Astrocyte (in vitro differentiated cells and primary cell): ENCODE data around the gene CDK17. TPM values are rescaled to one million over a fixed set of nuclear protein-coding genes. Genes with fewer than 3 reads are reported as not detected.
"Not testable (repeated sequence)": the region's sequence is repeated elsewhere in the genome, so short reads cannot be mapped to it uniquely, and the experiment has no call there.

ENCODE experiments used
- DNase-seq: peaks from one replicate; pipeline ENCODE4 v3.0.0-alpha.2; 2010; ENCODE audit warnings: low read depth
- FAIRE-seq: peaks from 2 replicates; lab custom pipeline; 2011; peaks lifted over from hg19 to GRCh38; lab: Jason Lieb, UNC
- H2AFZ ChIP-seq: 2 replicates; pipeline ENCODE4 v1.6.0; 2012; ENCODE audit warnings: low read depth, low read length, inconsistent platforms
- H3K27ac ChIP-seq: 2 replicates; pipeline ENCODE4 v1.5.1; 2011; ENCODE audit warnings: low read depth, low read length, inconsistent platforms
- H3K27me3 ChIP-seq: 2 replicates; pipeline ENCODE4 v1.6.0; 2011; ENCODE audit warnings: low read length, inconsistent platforms; ENCODE audit not compliant: insufficient read depth
- H3K36me3 ChIP-seq: 2 replicates; pipeline ENCODE4 v1.5.1; 2011; ENCODE audit warnings: low read length, inconsistent platforms; ENCODE audit not compliant: insufficient read depth
- H3K4me1 ChIP-seq: 2 replicates; pipeline ENCODE4 v1.5.1; 2011; ENCODE audit warnings: low read length, inconsistent platforms; ENCODE audit not compliant: insufficient read depth
- H3K4me2 ChIP-seq: 2 replicates; pipeline ENCODE4 v1.6.0; 2012; ENCODE audit warnings: low read length, inconsistent platforms
- H3K4me3 ChIP-seq: 2 replicates; pipeline ENCODE4 v1.5.1; 2011; ENCODE audit warnings: low read depth, mild to moderate bottlenecking, low read length, inconsistent platforms; ENCODE audit not compliant: insufficient read depth
- H3K79me2 ChIP-seq: 2 replicates; pipeline ENCODE4 v1.6.0; 2012; ENCODE audit warnings: mild to moderate bottlenecking, low read length, inconsistent platforms; ENCODE audit not compliant: insufficient read depth
- H3K9ac ChIP-seq: 2 replicates; pipeline ENCODE4 v1.6.0; 2012; ENCODE audit warnings: mild to moderate bottlenecking, low read length, inconsistent platforms
- H3K9me3 ChIP-seq: 2 replicates; pipeline ENCODE4 v1.5.1; 2012; ENCODE audit warnings: low read depth, mild to moderate bottlenecking, low read length, inconsistent platforms; ENCODE audit not compliant: insufficient read depth
- H4K20me1 ChIP-seq: 2 replicates; pipeline ENCODE4 v1.6.0; 2012; ENCODE audit warnings: low read length, inconsistent platforms; ENCODE audit not compliant: insufficient read depth
- H3K27ac Mint-ChIP-seq: one replicate; pipeline ENCODE4 v1.8.0; 2021; ENCODE audit warnings: mild to moderate bottlenecking, mixed read lengths; ENCODE audit not compliant: unreplicated experiment
- H3K27me3 Mint-ChIP-seq: one replicate; pipeline ENCODE4 v1.8.0; 2021; ENCODE audit warnings: low read depth, mixed read lengths; ENCODE audit not compliant: unreplicated experiment
- H3K36me3 Mint-ChIP-seq: one replicate; pipeline ENCODE4 v1.8.0; 2021; ENCODE audit warnings: low read depth, mixed read lengths; ENCODE audit not compliant: unreplicated experiment
- H3K4me1 Mint-ChIP-seq: one replicate; pipeline ENCODE4 v1.8.0; 2021; ENCODE audit warnings: low read depth, mixed read lengths; ENCODE audit not compliant: unreplicated experiment
- H3K4me3 Mint-ChIP-seq: one replicate; pipeline ENCODE4 v1.8.0; 2021; ENCODE audit warnings: mild to moderate bottlenecking, moderate library complexity, mixed read lengths; ENCODE audit not compliant: unreplicated experiment
- H3K9me3 Mint-ChIP-seq: one replicate; pipeline ENCODE4 v1.8.0; 2021; ENCODE audit warnings: mild to moderate bottlenecking, mixed read lengths; ENCODE audit not compliant: unreplicated experiment
- EZH2 ChIP-seq: IDR thresholded peaks from 2 replicates; pipeline ENCODE4 v1.6.1; 2012; ENCODE audit warnings: mild to moderate bottlenecking, low read length, inconsistent platforms; ENCODE audit not compliant: insufficient read depth
- total RNA-seq: library from RNA; stranded (reverse); gene quantifications from 2 replicates; pipeline ENCODE4 v1.2.1, GENCODE V29; 2021
- TF ChIP-seq, protein P1 (sequence below): IDR thresholded peaks from 2 replicates; pipeline ENCODE4 v1.5.1; 2011; ENCODE audit warnings: low read depth, mild to moderate bottlenecking, inconsistent platforms, low read length, moderate library complexity; ENCODE audit not compliant: insufficient read depth

The CDK17 gene
- total RNA-seq, 1 donor from 2014 or later = 64.2 TPM

DNA sequence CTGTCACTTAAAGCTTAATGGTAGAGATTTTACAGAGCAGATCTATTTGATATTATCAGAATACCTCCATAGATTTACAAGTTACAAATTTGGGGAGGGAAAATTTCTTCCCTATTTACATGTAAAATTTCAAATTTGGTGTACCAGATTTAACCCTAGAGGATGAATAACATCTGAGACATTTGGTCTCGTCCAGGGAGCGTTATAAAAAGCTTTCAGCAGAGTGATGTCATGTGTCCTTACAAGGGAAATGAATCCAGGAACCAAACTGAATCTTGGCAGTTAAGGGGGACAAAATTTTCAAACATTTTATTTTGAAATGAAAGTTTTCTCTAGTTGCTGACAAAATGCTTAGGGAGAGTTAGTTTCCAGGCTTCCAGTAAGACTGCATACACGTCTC lies 4.5 kb upstream of the CDK17 start:
- H3K4me3 ChIP-seq = no peak overlapping the region
- H3K9ac ChIP-seq = no peak overlapping the region
- no peak overlapping the region for H3K27ac ChIP-seq
- FAIRE-seq = no peak
- H3K4me2 ChIP-seq = no peak overlapping the region
- H3K36me3 Mint-ChIP-seq = no peaks in the 10 kb centered on the region
- peaks cover 11% of the 10 kb centered on the region for H3K4me1 Mint-ChIP-seq
- no peak overlapping the region for H3K27ac Mint-ChIP-seq
- no peak for DNase-seq
- no peaks in the 10 kb centered on the region for H3K36me3 ChIP-seq
- no peaks in the 10 kb centered on the region for H3K9me3 ChIP-seq
- no peak overlapping the region for H2AFZ ChIP-seq
- TF ChIP-seq, protein P1, sequence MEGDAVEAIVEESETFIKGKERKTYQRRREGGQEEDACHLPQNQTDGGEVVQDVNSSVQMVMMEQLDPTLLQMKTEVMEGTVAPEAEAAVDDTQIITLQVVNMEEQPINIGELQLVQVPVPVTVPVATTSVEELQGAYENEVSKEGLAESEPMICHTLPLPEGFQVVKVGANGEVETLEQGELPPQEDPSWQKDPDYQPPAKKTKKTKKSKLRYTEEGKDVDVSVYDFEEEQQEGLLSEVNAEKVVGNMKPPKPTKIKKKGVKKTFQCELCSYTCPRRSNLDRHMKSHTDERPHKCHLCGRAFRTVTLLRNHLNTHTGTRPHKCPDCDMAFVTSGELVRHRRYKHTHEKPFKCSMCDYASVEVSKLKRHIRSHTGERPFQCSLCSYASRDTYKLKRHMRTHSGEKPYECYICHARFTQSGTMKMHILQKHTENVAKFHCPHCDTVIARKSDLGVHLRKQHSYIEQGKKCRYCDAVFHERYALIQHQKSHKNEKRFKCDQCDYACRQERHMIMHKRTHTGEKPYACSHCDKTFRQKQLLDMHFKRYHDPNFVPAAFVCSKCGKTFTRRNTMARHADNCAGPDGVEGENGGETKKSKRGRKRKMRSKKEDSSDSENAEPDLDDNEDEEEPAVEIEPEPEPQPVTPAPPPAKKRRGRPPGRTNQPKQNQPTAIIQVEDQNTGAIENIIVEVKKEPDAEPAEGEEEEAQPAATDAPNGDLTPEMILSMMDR = no peak
- no peak for TF ChIP-seq EZH2
- H3K4me3 Mint-ChIP-seq = no peak overlapping the region
- H3K27me3 ChIP-seq = no peaks in the 10 kb centered on the region
- no peaks in the 10 kb centered on the region for H3K9me3 Mint-ChIP-seq
- peaks cover 12% of the 10 kb centered on the region for H3K4me1 ChIP-seq
- no peaks in the 10 kb centered on the region for H4K20me1 ChIP-seq
- no peaks in the 10 kb centered on the region for H3K27me3 Mint-ChIP-seq
- peaks cover 4% of the 10 kb centered on the region for H3K79me2 ChIP-seq

DNA sequence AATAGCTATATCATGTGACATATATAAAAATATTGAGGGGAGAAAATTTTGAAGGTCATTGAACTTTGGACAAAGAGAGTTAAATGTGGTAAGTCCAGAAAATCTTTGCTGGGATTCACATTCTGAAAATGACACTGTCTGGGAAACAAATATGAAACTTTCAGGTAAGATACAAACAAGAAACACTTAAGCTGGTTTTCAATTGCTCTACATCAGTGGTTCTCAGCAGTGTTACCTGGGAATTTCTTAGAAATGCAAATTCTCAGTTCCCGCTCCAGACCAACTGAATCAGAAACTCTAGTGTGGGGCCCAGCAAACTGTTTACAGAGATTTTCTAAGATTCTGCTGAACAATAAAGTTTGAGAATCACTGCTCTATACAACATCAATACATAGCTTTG lies 3.6 kb upstream of the CDK17 start:
- Histone ChIP-seq H3K4me1 (peaks cover 12% of the 10 kb centered on the region), H3K9ac (no peak overlapping the region), H3K4me2 (no peak overlapping the region), H3K27me3 (no peaks in the 10 kb centered on the region), H3K4me3 (no peak overlapping the region), H3K79me2 (peaks cover 12% of the 10 kb centered on the region), H2AFZ (no peak overlapping the region), H3K27ac (no peak overlapping the region), H4K20me1 (peaks cover 4% of the 10 kb centered on the region), H3K36me3 (no peaks in the 10 kb centered on the region), H3K9me3 (no peaks in the 10 kb centered on the region)
- peaks cover 11% of the 10 kb centered on the region for H3K4me1 Mint-ChIP-seq
- DNase-seq = no peak
- H3K9me3 Mint-ChIP-seq = no peaks in the 10 kb centered on the region
- TF ChIP-seq, protein P1 = no peak
- no peak for TF ChIP-seq EZH2
- no peak overlapping the region for H3K4me3 Mint-ChIP-seq
- no peaks in the 10 kb centered on the region for H3K36me3 Mint-ChIP-seq
- no peak for FAIRE-seq
- H3K27ac Mint-ChIP-seq = no peak overlapping the region
- H3K27me3 Mint-ChIP-seq = no peaks in the 10 kb centered on the region

DNA sequence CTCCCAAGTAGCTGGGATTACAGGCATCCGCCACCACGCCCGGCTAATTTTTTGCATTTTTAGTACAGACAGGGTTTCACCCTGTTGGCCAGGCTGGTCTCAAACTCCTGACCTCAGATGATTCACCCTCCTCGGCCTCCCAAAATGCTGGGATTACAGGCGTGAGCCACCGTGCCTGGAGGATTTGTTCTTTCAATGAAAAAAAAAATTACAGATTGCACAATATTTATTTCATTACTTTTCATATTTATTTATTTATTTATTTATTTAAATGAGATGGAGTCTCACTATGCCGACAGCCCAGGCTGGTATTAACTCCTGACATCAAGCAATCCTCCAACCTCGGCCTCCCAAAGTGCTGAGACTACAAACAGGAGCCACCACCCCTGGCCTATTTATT lies 2.3 kb upstream of the CDK17 start:
- not testable (repeated sequence) for H3K27ac Mint-ChIP-seq, H3K4me3 Mint-ChIP-seq, H3K27me3 ChIP-seq, H3K9ac ChIP-seq, DNase-seq, H2AFZ ChIP-seq, H3K27me3 Mint-ChIP-seq, H3K36me3 Mint-ChIP-seq, H3K9me3 Mint-ChIP-seq, H3K4me3 ChIP-seq, H3K4me2 ChIP-seq, H3K9me3 ChIP-seq, FAIRE-seq, H3K36me3 ChIP-seq, H3K27ac ChIP-seq
- H3K4me1 Mint-ChIP-seq = peaks cover 11% of the 10 kb centered on the region
- Histone ChIP-seq H3K79me2 (peaks cover 25% of the 10 kb centered on the region), H4K20me1 (peaks cover 12% of the 10 kb centered on the region), H3K4me1 (peaks cover 12% of the 10 kb centered on the region)
